Right lung (tissue), 5 donors: ENCODE results near the gene SORCS2. TPM values are rescaled to one million over a fixed set of nuclear protein-coding genes. Genes with fewer than 3 reads are reported as not detected.

ENCODE experiments used
- DNase-seq, 2 donors: peaks; one replicate each; pipeline ENCODE4 v3.0.0-alpha.2; 2013
- polyA plus RNA-seq, 5 donors: library from polyadenylated mRNA; unstranded; fragments of 120-200 nt; gene quantifications; one replicate each; pipeline versions ENCODE4 v1.2.1 to v1.2.3, GENCODE V29; 2013; ENCODE audit warnings: inconsistent platforms in 1 of 5, low replicate concordance in 1 of 5; ENCODE audit not compliant: insufficient read length in 5 of 5, insufficient read depth in 1 of 5

The SORCS2 gene
- polyA plus RNA-seq, 5 donors, result 4.8 to 8.6 (median 5.8) TPM

GRCh38 chr4:7391637-7392437 lies 199.5 kb downstream of the SORCS2 start:
- DNase-seq, result no peak

- DNase-seq, result peak in 1 of 2 donors; percentile 58
Observed at GRCh38 chr4:7392438-7393421, 200.4 kb downstream of the SORCS2 start.

DNA sequence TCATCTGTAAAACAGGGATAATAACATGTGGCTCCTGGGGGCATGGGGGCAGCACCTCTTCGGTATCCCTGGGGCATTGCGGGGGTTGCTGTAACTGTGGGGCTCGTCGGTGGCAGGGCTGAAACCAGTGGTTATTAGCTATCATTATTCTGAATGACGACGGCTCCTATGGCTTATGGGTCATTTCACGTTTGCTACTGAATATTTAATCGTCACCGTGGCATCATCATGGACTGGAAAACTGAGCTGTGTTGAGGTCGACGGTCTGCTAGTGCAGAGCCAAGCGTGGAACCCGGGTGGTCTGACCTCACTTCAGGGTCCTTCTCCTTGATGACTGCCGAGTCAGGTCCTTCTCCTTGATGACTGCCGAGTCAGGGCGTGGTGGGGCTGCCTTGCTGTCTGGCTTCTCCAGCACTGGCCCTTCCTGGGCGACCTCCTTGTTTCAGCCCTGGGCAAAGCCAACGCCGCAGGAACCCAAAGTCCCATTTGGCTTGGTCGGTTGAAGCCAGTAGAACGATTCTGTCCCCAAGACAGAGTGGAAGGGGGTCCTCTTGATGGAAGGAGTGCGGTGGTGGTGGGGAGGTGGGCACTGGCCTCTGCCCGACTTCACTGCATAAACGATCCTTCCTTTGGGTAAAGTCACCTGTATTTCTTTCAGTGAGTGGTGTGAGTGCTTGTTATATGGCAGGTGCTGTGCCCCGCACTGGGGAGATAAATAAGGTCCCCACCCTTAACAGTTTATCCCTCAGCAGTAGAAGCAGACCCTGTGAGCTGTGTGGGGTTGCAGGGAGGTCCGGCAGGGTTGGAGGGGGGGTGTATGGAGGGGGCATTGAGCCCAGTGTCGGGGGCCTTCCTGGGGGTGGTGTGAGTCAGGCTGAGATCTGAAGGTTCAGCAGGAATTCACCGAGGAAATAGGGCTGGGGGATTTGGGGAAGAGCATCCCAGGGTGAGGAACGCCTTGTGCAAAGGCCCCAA lies 201.6 kb downstream of the SORCS2 start:
- DNase-seq, result no peak

DNA sequence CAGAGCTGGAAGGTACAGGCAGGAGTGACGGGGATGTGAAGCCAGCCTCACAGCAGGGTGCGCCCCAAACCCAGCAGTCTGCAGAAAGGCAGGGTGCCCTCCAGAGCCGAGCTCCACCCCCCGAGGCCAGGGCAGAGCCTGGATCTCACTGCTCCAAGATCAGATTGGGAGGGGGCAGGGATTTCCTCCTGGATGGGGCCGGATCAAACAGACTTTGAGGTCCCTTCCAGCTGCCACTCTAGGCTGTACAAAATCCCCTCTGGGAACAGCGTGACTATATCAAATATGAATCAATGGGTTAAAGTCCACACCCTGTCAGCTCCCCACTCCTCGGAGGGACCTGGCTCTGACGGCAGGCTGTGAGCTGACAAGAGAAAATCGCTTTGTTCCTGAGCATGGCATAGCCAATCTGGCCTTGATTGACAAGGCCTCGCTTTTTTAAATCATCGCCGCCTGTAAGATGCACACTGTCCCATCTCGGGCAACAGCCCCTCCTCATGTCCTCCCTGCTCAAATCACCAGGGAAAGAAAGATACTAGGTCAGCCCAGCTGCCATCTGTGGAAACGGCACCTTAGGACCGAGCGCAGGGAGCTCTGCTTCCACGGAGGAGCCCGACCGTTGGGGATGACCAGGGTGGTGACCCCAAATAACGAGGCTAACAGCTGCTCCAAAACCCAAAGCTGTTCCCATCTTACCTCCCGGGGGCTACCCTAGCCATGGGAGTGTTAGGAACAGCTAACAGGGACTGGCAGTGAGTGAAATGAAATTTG lies 202.5 kb downstream of the SORCS2 start:
- no peak for DNase-seq

GRCh38 chr4:7395645-7396044 lies 203.3 kb downstream of the SORCS2 start:
- no peak for DNase-seq

DNA sequence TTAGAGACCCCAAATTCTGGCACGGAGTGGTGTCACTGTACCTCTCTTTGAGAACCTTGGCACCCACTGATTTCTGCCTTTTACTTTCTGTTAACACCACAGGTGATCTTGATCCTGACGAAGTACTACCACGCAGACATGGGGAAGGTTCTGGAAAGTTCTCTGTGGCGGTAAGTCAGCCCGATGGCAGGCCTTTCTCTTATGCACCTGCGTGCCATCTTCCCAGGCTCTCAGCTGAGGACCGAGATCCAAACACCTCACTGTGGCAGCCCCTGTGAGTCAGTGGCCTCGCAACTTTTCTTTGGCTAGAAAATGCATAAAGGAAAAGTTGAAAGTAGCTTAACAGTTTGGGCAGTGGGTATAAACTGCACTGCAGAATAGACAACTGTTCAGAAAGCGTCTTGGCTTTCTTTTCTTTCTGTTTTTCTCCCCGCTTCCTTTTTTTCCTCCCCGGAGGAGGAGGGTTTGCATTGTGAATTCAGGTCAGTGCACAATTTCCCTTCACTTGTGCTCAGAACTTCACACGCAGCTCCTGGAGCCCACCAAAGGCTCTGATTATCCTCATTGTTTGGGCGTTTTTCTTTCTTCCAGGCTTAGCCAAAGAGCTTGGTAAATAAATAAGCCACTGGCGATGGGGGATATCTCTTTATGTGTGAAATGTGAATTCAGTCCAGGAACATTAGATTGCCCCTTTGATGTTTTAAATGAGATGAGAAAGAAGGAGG lies 204.0 kb downstream of the SORCS2 start:
- no peak for DNase-seq

GRCh38 chr4:7397206-7398103 lies 205.1 kb downstream of the SORCS2 start:
- no peak for DNase-seq

- peak; percentile 76 to 79 for DNase-seq
Observed at GRCh38 chr4:7398104-7398423, 205.7 kb downstream of the SORCS2 start.

- DNase-seq, result no peak
Observed at GRCh38 chr4:7398788-7399439, 206.6 kb downstream of the SORCS2 start.

- no peak for DNase-seq
Observed at GRCh38 chr4:7399440-7400234, 207.3 kb downstream of the SORCS2 start.

DNA sequence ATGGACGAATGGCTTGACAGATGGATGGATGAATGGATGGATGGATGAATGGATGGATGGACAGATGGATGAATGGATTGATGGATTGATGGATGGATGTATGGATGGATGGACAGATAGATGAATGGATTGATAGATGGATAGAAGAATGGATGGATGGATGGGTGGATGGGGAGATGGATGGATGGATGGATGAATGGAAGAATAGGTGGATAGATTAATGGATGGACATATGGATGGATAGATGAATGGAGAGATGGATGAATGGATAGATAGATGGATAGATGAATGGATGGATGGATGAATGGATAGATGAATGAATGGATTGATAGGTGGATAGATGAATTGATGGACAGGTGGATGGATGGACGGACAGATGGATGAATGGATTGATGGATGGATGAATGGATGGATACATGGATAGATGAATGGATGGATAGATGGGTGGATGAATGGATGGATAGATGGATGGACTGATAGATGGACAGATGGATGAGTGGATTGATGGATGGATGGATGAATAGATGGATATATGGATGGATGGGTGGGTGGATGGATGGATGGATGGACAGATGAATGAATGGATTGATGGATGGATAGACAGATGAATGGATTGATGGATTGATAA lies 208.4 kb downstream of the SORCS2 start:
- DNase-seq, result no peak

GRCh38 chr4:7402526-7402925 lies 210.2 kb downstream of the SORCS2 start:
- DNase-seq, result no peak

GRCh38 chr4:7403001-7403400 lies 210.7 kb downstream of the SORCS2 start:
- no peak for DNase-seq

GRCh38 chr4:7408166-7408565 lies 215.8 kb downstream of the SORCS2 start:
- no peak for DNase-seq

GRCh38 chr4:7410446-7410845 lies 218.1 kb downstream of the SORCS2 start:
- peak; percentile 54 to 68 for DNase-seq

GRCh38 chr4:7411491-7411890 lies 219.2 kb downstream of the SORCS2 start:
- DNase-seq, result no peak
